Liver (tissue), 9 donors: ENCODE results near the gene KLK12. TPM values are rescaled to one million over a fixed set of nuclear protein-coding genes. Genes with fewer than 3 reads are reported as not detected.

Experiments used
- DNase-seq: peaks from one replicate; pipeline ENCODE4 v3.0.0-alpha.2; 2017; ENCODE audit warnings: low spot score
- H3K27ac ChIP-seq, 2 donors: one replicate each; pipeline ENCODE4 v1.7.0; 2013; ENCODE audit warnings: inconsistent platforms in 2 of 2, low read length in 2 of 2, control low read depth in 1 of 2, low read depth in 1 of 2, mild to moderate bottlenecking in 1 of 2
- H3K27me3 ChIP-seq, 4 donors: one replicate each; pipeline versions ENCODE4 v1.6.1 to v1.7.0; 2013; ENCODE audit warnings: low read length in 3 of 4, inconsistent platforms in 1 of 4, mild to moderate bottlenecking in 1 of 4, moderate library complexity in 1 of 4; ENCODE audit not compliant: control insufficient read depth in 4 of 4, insufficient read depth in 4 of 4
- H3K36me3 ChIP-seq, 4 donors: one replicate each; pipeline versions ENCODE4 v1.6.1 to v1.7.0; 2013; ENCODE audit warnings: low read length in 3 of 4, mild to moderate bottlenecking in 3 of 4, low read depth in 1 of 4, moderate library complexity in 1 of 4; ENCODE audit not compliant: control insufficient read depth in 4 of 4, insufficient read depth in 3 of 4
- H3K4me1 ChIP-seq, 4 donors: one replicate each; pipeline versions ENCODE4 v1.6.1 to v1.7.0; 2013; ENCODE audit warnings: low read length in 3 of 4, mild to moderate bottlenecking in 3 of 4, moderate library complexity in 1 of 4; ENCODE audit not compliant: control insufficient read depth in 4 of 4, insufficient read depth in 4 of 4
- H3K4me3 ChIP-seq, 3 donors: one replicate each; pipeline versions ENCODE4 v1.6.1 to v1.7.0; 2013; ENCODE audit warnings: low read length in 3 of 3, control low read depth in 1 of 3, low read depth in 1 of 3, mild to moderate bottlenecking in 1 of 3
- H3K9ac ChIP-seq, 2 donors: one replicate each; pipeline ENCODE4 v1.7.0; 2013; ENCODE audit warnings: low read length in 2 of 2, mild to moderate bottlenecking in 2 of 2, moderate library complexity in 2 of 2, control low read depth in 1 of 2, low read depth in 1 of 2
- H3K9me3 ChIP-seq, 4 donors: one replicate each; pipeline versions ENCODE4 v1.6.1 to v1.7.0; 2013; ENCODE audit warnings: low read length in 3 of 4; ENCODE audit not compliant: control insufficient read depth in 4 of 4
- CTCF ChIP-seq: fragments of 150-350 bp; IDR thresholded peaks from 2 replicates; pipeline ENCODE4 v1.5.1; 2017; ENCODE audit warnings: improper control_type of control experiment, low read depth, low read length; ENCODE audit not compliant: missing input control
- EGR1 ChIP-seq, 2 donors: IDR thresholded peaks; 2 replicates each; pipeline ENCODE4 v1.6.1; 2016 to 2018; ENCODE audit warnings: antibody characterized with exemption in 2 of 2, low read depth in 2 of 2
- FOXA1 ChIP-seq: IDR thresholded peaks from 2 replicates; pipeline ENCODE4 v1.6.1; 2016; ENCODE audit warnings: antibody characterized with exemption
- HNF4A ChIP-seq, 2 donors: conservative IDR thresholded peaks; 2 replicates each; pipeline ENCODE4 v1.6.1; 2016; ENCODE audit warnings: antibody characterized with exemption in 2 of 2, mild to moderate bottlenecking in 2 of 2
- JUND ChIP-seq, 2 donors: IDR thresholded peaks; 2 replicates each; pipeline ENCODE4 v1.6.1; 2016; ENCODE audit warnings: antibody characterized with exemption in 2 of 2
- NR2F2 ChIP-seq: IDR thresholded peaks from 2 replicates; pipeline ENCODE4 v1.6.1; 2016; ENCODE audit warnings: antibody characterized with exemption
- RAD21 ChIP-seq, 2 donors: IDR thresholded peaks; 2 replicates each; pipeline ENCODE4 v1.6.1; 2016; ENCODE audit warnings: antibody characterized with exemption in 2 of 2, mild to moderate bottlenecking in 2 of 2
- YY1 ChIP-seq: IDR thresholded peaks from 2 replicates; pipeline ENCODE4 v1.6.1; 2016; ENCODE audit warnings: antibody characterized with exemption, mild to moderate bottlenecking
- ZBTB33 ChIP-seq: IDR thresholded peaks from 2 replicates; pipeline ENCODE4 v1.6.1; 2016; ENCODE audit warnings: antibody characterized with exemption
- WGBS: extraction: QIAGEN DNeasy Blood & Tissue Kit; methylation state at CpG from one replicate; pipeline ENCODE4 v1.1.7; 2013; 5-methylcytosine and 5-hydroxymethylcytosine counted together
- polyA plus RNA-seq, 2 donors: library from polyadenylated mRNA; stranded (reverse) in 1 of 2; unstranded in 1 of 2; fragments of 200-250 nt in 1 of 2; fragments of >200 nt in 1 of 2; fragmentation: Nextera tagmentation in 1 of 2; extraction: Ambion mirVana in 1 of 2; gene quantifications; one replicate each; pipeline versions ENCODE4 v1.2.1 to v1.2.3, GENCODE V29; 2013 to 2015
- total RNA-seq, 2 donors: library from RNA; depleted of rRNA; stranded (reverse); fragments of >200 nt; gene quantifications; one replicate each; pipeline ENCODE4 v1.2.3, GENCODE V29; 2014
- TF ChIP-seq, protein P1 (sequence below): IDR thresholded peaks from 2 replicates; pipeline ENCODE4 v1.6.1; 2016; ENCODE audit warnings: antibody characterized with exemption, mild to moderate bottlenecking
- donor health status: healthy.
- donor health status: healthy.
- donor health status: healthy.
- donor health status: healthy.
- donor health status: healthy.

Gene KLK12
- total and polyA plus RNA-seq, 4 donors, result not detected

DNA sequence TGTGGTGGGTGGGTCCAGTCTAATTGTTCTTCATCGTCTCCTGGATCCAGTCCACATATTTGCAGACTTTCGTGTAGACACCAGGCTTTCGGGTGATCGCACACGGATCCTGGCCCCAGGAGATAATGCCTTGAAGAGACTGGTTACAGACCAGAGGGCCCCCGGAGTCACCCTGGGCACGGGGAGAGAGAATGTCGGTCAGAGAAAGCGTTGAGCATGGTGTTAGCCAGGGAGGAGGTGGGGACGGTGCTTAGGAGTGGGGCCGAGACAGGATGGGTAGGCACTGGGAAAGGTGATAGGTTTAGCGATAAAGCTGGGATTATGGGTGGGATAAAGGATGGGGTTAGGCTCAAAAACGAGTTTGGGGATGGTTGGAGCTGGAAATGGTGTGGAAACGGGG is 12.3 kb downstream of the KLK12 start:
- no peak overlapping the region for H3K4me3 ChIP-seq
- H3K36me3 ChIP-seq, result no peaks in the 10 kb centered on the region
- DNase-seq, result no peak
- H3K9ac ChIP-seq, result no peak overlapping the region
- 51% methylated on average over 14 of the region's 14 CpGs for WGBS
- H3K4me1 ChIP-seq, result peaks cover 0 to 9% (median 4%) of the 10 kb centered on the region in 4 donors
- no peak overlapping the region for H3K27ac ChIP-seq
- H3K27me3 ChIP-seq, result peaks cover 0 to 5% (median 2%) of the 10 kb centered on the region in 4 donors
- no peak for TF ChIP-seq HNF4A (conservative IDR thresholded peaks at IDR 0.05)
- TF ChIP-seq EGR1 (IDR thresholded peaks at IDR 0.05; ENCODE audit: low read depth in 2 of 2), result no peak
- TF ChIP-seq, protein P1, sequence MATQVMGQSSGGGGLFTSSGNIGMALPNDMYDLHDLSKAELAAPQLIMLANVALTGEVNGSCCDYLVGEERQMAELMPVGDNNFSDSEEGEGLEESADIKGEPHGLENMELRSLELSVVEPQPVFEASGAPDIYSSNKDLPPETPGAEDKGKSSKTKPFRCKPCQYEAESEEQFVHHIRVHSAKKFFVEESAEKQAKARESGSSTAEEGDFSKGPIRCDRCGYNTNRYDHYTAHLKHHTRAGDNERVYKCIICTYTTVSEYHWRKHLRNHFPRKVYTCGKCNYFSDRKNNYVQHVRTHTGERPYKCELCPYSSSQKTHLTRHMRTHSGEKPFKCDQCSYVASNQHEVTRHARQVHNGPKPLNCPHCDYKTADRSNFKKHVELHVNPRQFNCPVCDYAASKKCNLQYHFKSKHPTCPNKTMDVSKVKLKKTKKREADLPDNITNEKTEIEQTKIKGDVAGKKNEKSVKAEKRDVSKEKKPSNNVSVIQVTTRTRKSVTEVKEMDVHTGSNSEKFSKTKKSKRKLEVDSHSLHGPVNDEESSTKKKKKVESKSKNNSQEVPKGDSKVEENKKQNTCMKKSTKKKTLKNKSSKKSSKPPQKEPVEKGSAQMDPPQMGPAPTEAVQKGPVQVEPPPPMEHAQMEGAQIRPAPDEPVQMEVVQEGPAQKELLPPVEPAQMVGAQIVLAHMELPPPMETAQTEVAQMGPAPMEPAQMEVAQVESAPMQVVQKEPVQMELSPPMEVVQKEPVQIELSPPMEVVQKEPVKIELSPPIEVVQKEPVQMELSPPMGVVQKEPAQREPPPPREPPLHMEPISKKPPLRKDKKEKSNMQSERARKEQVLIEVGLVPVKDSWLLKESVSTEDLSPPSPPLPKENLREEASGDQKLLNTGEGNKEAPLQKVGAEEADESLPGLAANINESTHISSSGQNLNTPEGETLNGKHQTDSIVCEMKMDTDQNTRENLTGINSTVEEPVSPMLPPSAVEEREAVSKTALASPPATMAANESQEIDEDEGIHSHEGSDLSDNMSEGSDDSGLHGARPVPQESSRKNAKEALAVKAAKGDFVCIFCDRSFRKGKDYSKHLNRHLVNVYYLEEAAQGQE, result no peak
- TF ChIP-seq NR2F2, result no peak
- TF ChIP-seq YY1, result no peak
- no peak for TF ChIP-seq FOXA1
- TF ChIP-seq RAD21 (IDR thresholded peaks at IDR 0.05), result no peak
- H3K9me3 ChIP-seq, result no peaks in the 10 kb centered on the region

- Histone ChIP-seq H3K4me3 (no peak overlapping the region), H3K27me3 (peaks cover 0 to 4% (median 2%) of the 10 kb centered on the region in 4 donors), H3K4me1 (peaks cover 0 to 13% (median 5%) of the 10 kb centered on the region in 4 donors), H3K27ac (no peak overlapping the region), H3K9me3 (no peaks in the 10 kb centered on the region), H3K36me3 (no peaks in the 10 kb centered on the region), H3K9ac (no peak overlapping the region)
- TF ChIP-seq NR2F2 (no peak), ZBTB33 (no peak), JUND (IDR thresholded peaks at IDR 0.05) (no peak), CTCF (peak; percentile 60), RAD21 (IDR thresholded peaks at IDR 0.05) (peak; percentile 62 to 65)
- DNase-seq, result no peak
- 37% methylated on average over 7 of the region's 7 CpGs for WGBS
Measured at GRCh38 chr19:51020988-51021651, 13.7 kb downstream of the KLK12 start.
